ENCODE data around the gene C1orf146. TPM values are rescaled to one million over a fixed set of nuclear protein-coding genes. Genes with fewer than 3 reads are reported as not detected.
"Not testable (repeated sequence)": the region's sequence is repeated elsewhere in the genome, so short reads cannot be mapped to it uniquely, and the experiment has no call there.

C1orf146 gene
- total RNA-seq, 1 experiment from 2014 or later: not detected

DNA sequence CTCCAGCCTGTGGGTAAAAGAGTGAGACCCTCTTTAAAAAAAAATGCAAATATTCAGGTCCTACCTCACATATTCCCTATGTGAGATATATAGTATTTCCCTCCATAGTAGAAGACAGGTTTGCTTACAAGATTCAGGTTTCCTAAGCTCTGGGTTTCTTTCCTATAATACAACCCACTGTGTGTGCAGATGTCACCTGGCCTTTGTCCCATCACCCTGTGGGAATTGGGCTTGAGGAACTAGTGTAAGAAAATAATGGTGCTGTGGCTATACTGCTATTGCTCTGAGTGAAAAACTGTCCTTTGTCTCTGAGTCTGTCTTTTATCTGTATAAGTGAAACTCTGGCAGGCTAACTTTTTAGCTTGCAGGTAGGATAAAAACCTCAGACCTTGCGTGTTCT, 13.0 kb downstream of the C1orf146 start:
- ChIA-PET CTCF (no interaction called here), POLR2A (interaction anchor here (0.6 to 1.1 kb wide), 2 partner anchors 22 to 524 kb away, joined by 4 read pairs; no protein-coding TSS in a partner anchor)
- H3K27me3 Mint-ChIP-seq (ENCODE audit: insufficient read depth, unreplicated experiment): no peaks in the 10 kb centered on the region

DNA sequence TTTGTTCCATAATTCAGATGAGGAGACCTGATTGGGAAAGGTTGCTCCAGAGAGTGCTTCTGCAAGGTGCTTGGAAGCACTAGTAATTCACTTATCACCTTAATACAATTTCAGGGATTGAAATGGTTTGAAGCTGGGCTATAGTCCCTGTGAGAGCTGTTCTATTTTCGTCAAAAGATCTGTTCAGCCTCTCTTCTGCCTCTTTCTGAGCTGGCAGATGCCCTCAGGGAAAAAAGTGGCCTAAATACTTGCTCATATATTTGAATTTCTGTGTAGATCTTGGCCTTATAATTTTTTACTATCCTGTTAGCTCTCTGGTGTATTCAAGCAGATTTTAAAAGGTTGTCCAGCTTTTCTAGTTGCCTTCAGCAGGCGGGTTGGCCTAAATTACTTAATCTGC, 22.3 kb downstream of the C1orf146 start:
- BruUV-seq (replicated peaks): no TSS peak
- no peak overlapping the region for H3K27ac Mint-ChIP-seq (ENCODE audit: low read depth, unreplicated experiment)
- DNase-seq (ENCODE audit: unreplicated experiment): no peak
- peaks cover 4% of the 10 kb centered on the region for H3K4me1 Mint-ChIP-seq (ENCODE audit: insufficient read depth, unreplicated experiment)
- no peak overlapping the region for H3K4me3 Mint-ChIP-seq (ENCODE audit: unreplicated experiment)
- H3K36me3 Mint-ChIP-seq (ENCODE audit: insufficient read depth, unreplicated experiment): no peaks in the 10 kb centered on the region
- no peaks in the 10 kb centered on the region for H3K9me3 Mint-ChIP-seq (ENCODE audit: unreplicated experiment)
- intact Hi-C loops (cut with micrococcal nuclease): no loop called here
- POLR2A ChIA-PET: no interaction called here
- CTCF ChIA-PET: no interaction called here
- TF ChIP-seq, protein P1, sequence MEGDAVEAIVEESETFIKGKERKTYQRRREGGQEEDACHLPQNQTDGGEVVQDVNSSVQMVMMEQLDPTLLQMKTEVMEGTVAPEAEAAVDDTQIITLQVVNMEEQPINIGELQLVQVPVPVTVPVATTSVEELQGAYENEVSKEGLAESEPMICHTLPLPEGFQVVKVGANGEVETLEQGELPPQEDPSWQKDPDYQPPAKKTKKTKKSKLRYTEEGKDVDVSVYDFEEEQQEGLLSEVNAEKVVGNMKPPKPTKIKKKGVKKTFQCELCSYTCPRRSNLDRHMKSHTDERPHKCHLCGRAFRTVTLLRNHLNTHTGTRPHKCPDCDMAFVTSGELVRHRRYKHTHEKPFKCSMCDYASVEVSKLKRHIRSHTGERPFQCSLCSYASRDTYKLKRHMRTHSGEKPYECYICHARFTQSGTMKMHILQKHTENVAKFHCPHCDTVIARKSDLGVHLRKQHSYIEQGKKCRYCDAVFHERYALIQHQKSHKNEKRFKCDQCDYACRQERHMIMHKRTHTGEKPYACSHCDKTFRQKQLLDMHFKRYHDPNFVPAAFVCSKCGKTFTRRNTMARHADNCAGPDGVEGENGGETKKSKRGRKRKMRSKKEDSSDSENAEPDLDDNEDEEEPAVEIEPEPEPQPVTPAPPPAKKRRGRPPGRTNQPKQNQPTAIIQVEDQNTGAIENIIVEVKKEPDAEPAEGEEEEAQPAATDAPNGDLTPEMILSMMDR (IDR thresholded peaks at IDR 0.05; ENCODE audit: unreplicated experiment): no peak
- H3K27me3 Mint-ChIP-seq (ENCODE audit: insufficient read depth, unreplicated experiment): peaks cover 11% of the 10 kb centered on the region

More for the DNA sequence above, 13.0 kb downstream of the C1orf146 start:
- TF ChIP-seq, protein P1 (IDR thresholded peaks at IDR 0.05; ENCODE audit: unreplicated experiment): no peak
- no peaks in the 10 kb centered on the region for H3K36me3 Mint-ChIP-seq (ENCODE audit: insufficient read depth, unreplicated experiment)
- H3K27ac Mint-ChIP-seq (ENCODE audit: low read depth, unreplicated experiment): no peak overlapping the region
- H3K9me3 Mint-ChIP-seq (ENCODE audit: unreplicated experiment): no peaks in the 10 kb centered on the region
- no TSS peak for BruUV-seq (replicated peaks)
- no peak for DNase-seq (ENCODE audit: unreplicated experiment)
- no peak overlapping the region for H3K4me3 Mint-ChIP-seq (ENCODE audit: unreplicated experiment)
- H3K4me1 Mint-ChIP-seq (ENCODE audit: insufficient read depth, unreplicated experiment): no peaks in the 10 kb centered on the region
- intact Hi-C loops (cut with micrococcal nuclease): no loop called here

DNA sequence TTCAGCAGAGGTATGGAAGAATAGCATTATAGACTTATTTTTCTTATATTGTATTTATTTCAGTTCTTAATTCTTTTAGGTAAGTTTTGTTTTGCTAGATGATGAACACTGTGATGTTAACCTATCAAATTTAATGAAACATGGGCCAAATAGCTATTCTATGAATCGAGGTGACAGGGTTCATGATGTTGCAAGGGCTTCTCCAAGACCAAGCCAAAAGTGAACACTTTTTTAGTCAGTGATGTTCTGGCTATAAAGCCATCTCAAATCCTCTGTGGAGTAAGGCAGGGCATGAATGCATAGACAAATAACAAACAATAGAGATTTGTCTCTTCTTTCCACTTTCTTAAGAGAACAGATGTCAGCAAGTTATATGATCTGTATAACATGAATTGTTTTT, 26.7 kb downstream of the C1orf146 start:
- Mint-ChIP-seq H3K27me3 (ENCODE audit: insufficient read depth, unreplicated experiment) (no peaks in the 10 kb centered on the region), H3K9me3 (ENCODE audit: unreplicated experiment) (no peaks in the 10 kb centered on the region), H3K36me3 (ENCODE audit: insufficient read depth, unreplicated experiment) (peaks cover 2% of the 10 kb centered on the region), H3K27ac (ENCODE audit: low read depth, unreplicated experiment) (no peak overlapping the region), H3K4me3 (ENCODE audit: unreplicated experiment) (no peak overlapping the region), H3K4me1 (ENCODE audit: insufficient read depth, unreplicated experiment) (peaks cover 7% of the 10 kb centered on the region)
- TF ChIP-seq, protein P1 (IDR thresholded peaks at IDR 0.05; ENCODE audit: unreplicated experiment): no peak
- intact Hi-C loops (cut with micrococcal nuclease): no loop called here
- ChIA-PET CTCF (no interaction called here), POLR2A (no interaction called here)
- no TSS peak for BruUV-seq (replicated peaks)
- no peak for DNase-seq (ENCODE audit: unreplicated experiment)

- DNase-seq (ENCODE audit: unreplicated experiment); H3K4me1 Mint-ChIP-seq (ENCODE audit: insufficient read depth, unreplicated experiment); BruUV-seq (replicated peaks); H3K27me3 Mint-ChIP-seq (ENCODE audit: insufficient read depth, unreplicated experiment); H3K4me3 Mint-ChIP-seq (ENCODE audit: unreplicated experiment); intact Hi-C loops (cut with micrococcal nuclease): not testable (repeated sequence)
- peaks cover 16% of the 10 kb centered on the region for H3K9me3 Mint-ChIP-seq (ENCODE audit: unreplicated experiment)
- H3K36me3 Mint-ChIP-seq (ENCODE audit: insufficient read depth, unreplicated experiment): peaks cover 38% of the 10 kb centered on the region
- H3K27ac Mint-ChIP-seq (ENCODE audit: low read depth, unreplicated experiment): peak overlapping the region; percentile 10
- ChIA-PET CTCF (interaction anchor here (0.6 to 1.0 kb wide), 3 partner anchors 9 to 809 kb away, joined by 3 to 4 read pairs (median 4); no protein-coding TSS in a partner anchor), POLR2A (interaction anchor here (1.0 to 1.3 kb wide), 2 partner anchors 9 kb away, joined by 3 to 5 read pairs; no protein-coding TSS in a partner anchor)
These were observed 37.0 kb downstream of the C1orf146 start for GRCh38 chr1:92254714-92255113.

GRCh38 chr1:92259350-92259749, 41.6 kb downstream of the C1orf146 start:
- Mint-ChIP-seq H3K9me3 (ENCODE audit: unreplicated experiment) (peaks cover 16% of the 10 kb centered on the region), H3K27ac (ENCODE audit: low read depth, unreplicated experiment) (peak overlapping the region; percentile 51), H3K4me1 (ENCODE audit: insufficient read depth, unreplicated experiment) (no peaks in the 10 kb centered on the region), H3K4me3 (ENCODE audit: unreplicated experiment) (no peak overlapping the region), H3K27me3 (ENCODE audit: insufficient read depth, unreplicated experiment) (no peaks in the 10 kb centered on the region), H3K36me3 (ENCODE audit: insufficient read depth, unreplicated experiment) (peaks cover 44% of the 10 kb centered on the region)
- TF ChIP-seq, protein P1 (IDR thresholded peaks at IDR 0.05; ENCODE audit: unreplicated experiment): no peak
- no TSS peak for BruUV-seq (replicated peaks)
- ChIA-PET CTCF (interaction anchor here (0.6 kb wide), 1 partner anchor 291 kb away, joined by 3 read pairs; no protein-coding TSS in a partner anchor), POLR2A (no interaction called here)
- intact Hi-C loops (cut with micrococcal nuclease): no loop called here
- peak; percentile 16 for DNase-seq (ENCODE audit: unreplicated experiment)

Data from MCF 10A (cell line).